Stimulated activated CD8-positive, alpha-beta memory T cell treated with anti-CD3 and anti-CD28 coated beads, Interleukin-4, amount 100 ng/mL, for 48 hours (primary cell): ENCODE data around the gene DNAJA2.
"Not testable (repeated sequence)": the region's sequence is repeated elsewhere in the genome, so short reads cannot be mapped to it uniquely, and the experiment has no call there.

Experiments
- DNase-seq: peaks from one replicate; pipeline ENCODE4 v3.0.0-alpha.2; 2020

The DNAJA2 gene

DNA sequence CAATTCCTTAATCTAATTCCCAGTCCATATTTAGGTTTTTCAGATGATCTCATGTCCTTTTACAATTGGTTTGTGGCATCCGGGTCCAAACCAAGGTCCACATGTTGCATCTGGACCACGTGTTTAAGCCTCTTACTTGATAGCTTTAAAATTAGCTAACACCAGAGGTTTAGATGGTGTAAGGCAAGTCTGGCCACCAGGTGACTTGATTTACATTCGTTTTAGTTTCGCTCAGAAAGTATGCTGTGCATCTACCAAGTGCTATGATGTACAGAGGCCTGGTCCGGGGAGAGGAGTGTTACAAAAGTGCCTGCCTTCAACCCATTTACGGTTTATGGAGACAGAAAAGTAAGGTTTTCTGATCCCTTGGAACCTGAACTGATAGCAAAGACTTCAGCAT, 878 bp upstream of the DNAJA2 start:
- peak; percentile 32 for DNase-seq

GRCh38 chr16:46973996-46974324, 486 bp upstream of the DNAJA2 start:
- no peak for DNase-seq

DNA sequence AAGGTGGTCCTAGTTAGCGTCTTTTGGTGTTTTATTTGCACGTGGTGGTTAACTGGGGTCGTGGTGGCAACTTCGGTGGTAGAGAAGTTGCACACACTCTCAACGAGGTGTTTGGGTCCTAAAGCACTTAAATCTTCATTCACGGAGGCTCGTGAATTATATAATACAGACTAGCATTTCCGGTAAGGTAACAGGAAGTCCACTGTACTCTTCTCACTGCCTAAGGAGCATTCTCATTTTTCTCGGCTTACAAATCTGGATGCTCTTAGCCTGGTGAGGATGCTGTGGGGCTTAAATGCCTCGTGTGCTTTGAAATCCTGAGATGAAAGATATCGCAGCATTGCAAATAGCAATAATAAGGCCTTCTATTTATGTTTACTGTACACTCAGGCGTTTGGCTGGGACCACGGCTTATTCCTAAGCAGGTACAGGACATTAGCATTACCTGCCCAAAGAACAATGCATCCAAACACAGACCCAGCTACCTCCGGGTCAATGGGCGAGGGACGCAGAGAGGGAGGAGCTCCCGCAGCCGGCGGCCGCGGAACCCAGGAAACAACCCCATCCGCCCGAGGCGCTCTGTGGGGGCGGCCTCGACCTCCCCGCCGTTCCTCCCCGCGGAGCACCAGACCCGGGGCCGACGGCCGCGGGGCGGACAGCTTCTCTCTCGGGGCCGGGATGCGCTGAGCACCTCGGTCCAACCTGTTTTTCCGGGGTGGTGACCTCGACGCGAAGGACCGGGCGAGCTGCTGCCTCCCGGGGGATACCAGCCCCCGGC, 856 bp downstream of the DNAJA2 start:
- DNase-seq: peak; percentile 70

- no peak for DNase-seq
These were observed 2.2 kb downstream of the DNAJA2 start for GRCh38 chr16:46971271-46971670.

DNA sequence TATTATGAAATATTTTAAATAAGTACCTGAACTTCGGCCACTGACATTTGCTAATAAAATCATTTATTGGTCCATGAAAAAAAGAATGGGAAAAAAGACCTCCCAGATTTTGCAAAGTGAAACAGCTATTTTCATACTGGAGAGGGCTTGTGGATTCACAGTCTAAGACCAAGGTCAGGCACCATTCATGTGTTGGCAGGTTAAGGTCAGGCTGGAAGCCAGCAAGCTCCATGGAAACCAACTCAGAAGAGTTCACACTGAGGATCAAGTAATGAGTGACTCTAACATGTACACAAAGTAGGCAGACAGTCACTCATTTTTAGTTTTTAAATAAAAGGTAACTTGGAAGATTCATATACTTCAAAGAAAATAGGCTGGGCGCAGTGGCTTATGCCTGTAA, 3.4 kb downstream of the DNAJA2 start:
- no peak for DNase-seq

GRCh38 chr16:46968063-46968435, 5.4 kb downstream of the DNAJA2 start:
- DNase-seq: no peak

GRCh38 chr16:46962629-46963028, 10.8 kb downstream of the DNAJA2 start:
- no peak for DNase-seq

- DNase-seq: peak; percentile 48
These were observed 11.8 kb downstream of the DNAJA2 start for GRCh38 chr16:46961373-46962353.

GRCh38 chr16:46954562-46954961, 18.9 kb downstream of the DNAJA2 start:
- DNase-seq: no peak

GRCh38 chr16:46950009-46950408, 23.5 kb downstream of the DNAJA2 start:
- no peak for DNase-seq

GRCh38 chr16:46949241-46949892, 24.1 kb downstream of the DNAJA2 start:
- peak; percentile 50 for DNase-seq

- DNase-seq: no peak
These were observed 24.8 kb downstream of the DNAJA2 start for GRCh38 chr16:46948548-46949166.

GRCh38 chr16:46947900-46948547, 25.4 kb downstream of the DNAJA2 start:
- DNase-seq: peak; percentile 34

DNA sequence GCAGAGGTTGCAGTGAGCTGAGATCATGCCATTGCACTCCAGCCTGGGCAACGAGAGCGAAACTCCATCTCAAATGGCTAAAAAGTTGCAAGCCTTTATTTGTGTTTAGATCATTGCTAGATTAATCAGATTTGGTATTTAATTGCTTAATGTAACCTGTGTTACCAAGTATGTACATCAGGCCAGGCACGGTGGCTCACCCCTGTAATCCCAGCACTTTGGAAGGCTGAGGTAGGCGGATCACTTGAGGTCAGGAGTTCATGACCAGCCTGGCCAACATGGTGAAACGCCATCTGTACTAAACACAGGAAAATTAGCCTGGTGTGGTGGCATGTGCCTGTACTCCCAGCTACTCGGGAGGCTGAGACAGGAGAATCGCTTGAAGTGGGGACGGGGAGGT, 28.8 kb downstream of the DNAJA2 start:
- DNase-seq: not testable (repeated sequence)

DNA sequence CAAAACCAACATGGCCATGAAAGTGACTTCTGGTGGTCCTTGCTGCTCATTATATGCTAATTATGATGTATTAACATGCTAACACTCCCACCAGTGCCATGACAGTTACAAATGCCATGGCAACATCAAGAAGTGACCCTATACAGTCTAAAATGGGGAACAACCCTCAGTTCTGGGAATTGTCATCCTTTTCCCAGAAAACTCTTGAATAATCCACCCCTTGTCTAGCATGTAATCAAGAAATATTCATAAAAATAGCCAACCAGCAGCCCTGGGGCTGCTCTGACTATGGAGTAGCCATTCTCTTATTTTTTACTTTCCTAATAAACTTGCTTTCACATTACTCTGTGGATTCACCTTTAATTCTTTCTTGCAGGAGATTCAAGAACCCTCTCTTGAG, 35.9 kb downstream of the DNAJA2 start:
- no peak for DNase-seq

GRCh38 chr16:46932802-46933201, 40.7 kb downstream of the DNAJA2 start:
- no peak for DNase-seq

- DNase-seq: no peak
These were observed 42.6 kb downstream of the DNAJA2 start for GRCh38 chr16:46930861-46931260.

- DNase-seq: peak; percentile 81
These were observed 43.8 kb downstream of the DNAJA2 start for GRCh38 chr16:46929378-46930332.

GRCh38 chr16:46928811-46929210, 44.7 kb downstream of the DNAJA2 start:
- no peak for DNase-seq

GRCh38 chr16:46927273-46927672, 46.2 kb downstream of the DNAJA2 start:
- DNase-seq: no peak
